ENCODE measurements around the gene CELA3A.

Gene CELA3A

DNA sequence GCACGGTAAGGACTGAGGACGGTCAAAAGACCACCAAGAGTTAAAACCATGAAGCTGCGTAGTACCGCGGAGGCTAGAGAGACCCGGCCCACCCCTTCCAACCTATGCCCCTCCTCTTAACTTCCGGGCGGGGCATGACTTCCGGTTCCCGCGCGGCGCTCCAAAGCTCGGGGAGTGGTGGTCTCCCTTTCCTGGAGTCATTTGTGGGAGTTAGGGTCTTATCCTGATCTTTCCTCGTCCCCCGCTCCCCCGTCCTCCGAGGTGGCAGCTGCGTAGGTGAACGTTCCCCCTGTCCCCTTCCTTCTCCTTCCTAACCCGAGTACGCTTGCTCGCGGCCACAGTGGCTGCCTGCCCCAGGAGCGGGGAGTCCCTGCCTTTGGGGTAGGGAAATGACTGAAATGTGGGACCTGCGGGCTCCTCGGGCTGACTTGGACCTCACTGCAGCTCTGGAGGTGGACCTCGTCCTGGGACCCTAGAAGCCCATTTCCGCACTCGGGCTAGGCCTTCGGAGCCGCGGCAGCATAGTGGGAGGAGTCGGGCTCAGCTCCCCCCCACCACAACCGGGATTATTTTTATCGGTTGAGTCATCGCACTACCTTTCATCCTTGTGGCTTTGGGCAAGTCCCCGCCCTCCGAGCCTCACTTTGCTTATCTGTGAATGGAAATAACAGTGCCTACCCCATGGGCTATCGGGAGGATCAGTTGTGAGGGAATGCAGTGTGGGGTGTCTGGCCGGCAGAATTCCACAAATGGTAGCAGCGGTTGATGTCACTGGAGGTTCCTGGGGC lies 24.1 kb downstream of the CELA3A start:
- Histone ChIP-seq H3K36me3 (replicated peaks; ENCODE audit: insufficient read depth, low read length) (no peaks in the 10 kb centered on the region), H3K79me2 (ENCODE audit: low read length) (peaks cover 13% of the 10 kb centered on the region), H3K4me3 (ENCODE audit: low read length) (peak overlapping the region; percentile 96), H3K27ac (ENCODE audit: low read length) (peak overlapping the region; percentile 96), H3F3A (ENCODE audit: insufficient read depth, low read length) (peaks cover 26% of the 10 kb centered on the region), H2AFZ (ENCODE audit: low read length) (peak overlapping the region; percentile 96), H3K9me3 (replicated peaks; ENCODE audit: insufficient read depth, low read length) (no peaks in the 10 kb centered on the region), H4K20me1 (ENCODE audit: insufficient read depth, low read length) (no peaks in the 10 kb centered on the region), H3K9ac (ENCODE audit: low read length) (peak overlapping the region; percentile 99), H3K4me2 (ENCODE audit: low read depth, low read length) (peak overlapping the region; percentile 97), H3K4me1 (ENCODE audit: low read length) (peaks cover 6% of the 10 kb centered on the region; the same call in 1 of the 2 replicates), H3K27me3 (replicated peaks; ENCODE audit: insufficient read depth, low read length) (no peaks in the 10 kb centered on the region), H3K9me2 (replicated peaks; ENCODE audit: insufficient read depth, low read length) (no peaks in the 10 kb centered on the region)
- TF ChIP-seq EZH2 (optimal IDR thresholded peaks at IDR 0.05; ENCODE audit: low read depth, low read length): no peak
- TF ChIP-seq, protein P1, sequence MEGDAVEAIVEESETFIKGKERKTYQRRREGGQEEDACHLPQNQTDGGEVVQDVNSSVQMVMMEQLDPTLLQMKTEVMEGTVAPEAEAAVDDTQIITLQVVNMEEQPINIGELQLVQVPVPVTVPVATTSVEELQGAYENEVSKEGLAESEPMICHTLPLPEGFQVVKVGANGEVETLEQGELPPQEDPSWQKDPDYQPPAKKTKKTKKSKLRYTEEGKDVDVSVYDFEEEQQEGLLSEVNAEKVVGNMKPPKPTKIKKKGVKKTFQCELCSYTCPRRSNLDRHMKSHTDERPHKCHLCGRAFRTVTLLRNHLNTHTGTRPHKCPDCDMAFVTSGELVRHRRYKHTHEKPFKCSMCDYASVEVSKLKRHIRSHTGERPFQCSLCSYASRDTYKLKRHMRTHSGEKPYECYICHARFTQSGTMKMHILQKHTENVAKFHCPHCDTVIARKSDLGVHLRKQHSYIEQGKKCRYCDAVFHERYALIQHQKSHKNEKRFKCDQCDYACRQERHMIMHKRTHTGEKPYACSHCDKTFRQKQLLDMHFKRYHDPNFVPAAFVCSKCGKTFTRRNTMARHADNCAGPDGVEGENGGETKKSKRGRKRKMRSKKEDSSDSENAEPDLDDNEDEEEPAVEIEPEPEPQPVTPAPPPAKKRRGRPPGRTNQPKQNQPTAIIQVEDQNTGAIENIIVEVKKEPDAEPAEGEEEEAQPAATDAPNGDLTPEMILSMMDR (IDR thresholded peaks at IDR 0.05; ENCODE audit: low read length): no peak
- TF ChIP-seq EZH2phosphoT487 (IDR thresholded peaks at IDR 0.05; ENCODE audit: low read length): no peak
- DNase-seq: peak; percentile 96

- peaks cover 26% of the 10 kb centered on the region for H3F3A ChIP-seq (ENCODE audit: insufficient read depth, low read length)
- H3K27ac ChIP-seq (ENCODE audit: low read length): no peak overlapping the region
- H3K4me1 ChIP-seq (ENCODE audit: low read length): peaks cover 6% of the 10 kb centered on the region; the same call in 1 of the 2 replicates
- no peak overlapping the region for H3K4me2 ChIP-seq (ENCODE audit: low read depth, low read length)
- H2AFZ ChIP-seq (ENCODE audit: low read length): no peak overlapping the region
- H3K36me3 ChIP-seq (replicated peaks; ENCODE audit: insufficient read depth, low read length): no peaks in the 10 kb centered on the region
- no peak for DNase-seq
- no peaks in the 10 kb centered on the region for H4K20me1 ChIP-seq (ENCODE audit: insufficient read depth, low read length)
- no peaks in the 10 kb centered on the region for H3K9me3 ChIP-seq (replicated peaks; ENCODE audit: insufficient read depth, low read length)
- peaks cover 13% of the 10 kb centered on the region for H3K79me2 ChIP-seq (ENCODE audit: low read length)
- no peaks in the 10 kb centered on the region for H3K27me3 ChIP-seq (replicated peaks; ENCODE audit: insufficient read depth, low read length)
- H3K9ac ChIP-seq (ENCODE audit: low read length): no peak overlapping the region
- no peak for TF ChIP-seq EZH2 (optimal IDR thresholded peaks at IDR 0.05; ENCODE audit: low read depth, low read length)
- no peak for TF ChIP-seq EZH2phosphoT487 (IDR thresholded peaks at IDR 0.05; ENCODE audit: low read length)
- TF ChIP-seq, protein P1 (IDR thresholded peaks at IDR 0.05; ENCODE audit: low read length): no peak
- H3K4me3 ChIP-seq (ENCODE audit: low read length): no peak overlapping the region
- no peaks in the 10 kb centered on the region for H3K9me2 ChIP-seq (replicated peaks; ENCODE audit: insufficient read depth, low read length)
Observed at GRCh38 chr1:22026924-22027289, 25.4 kb downstream of the CELA3A start.

DNA sequence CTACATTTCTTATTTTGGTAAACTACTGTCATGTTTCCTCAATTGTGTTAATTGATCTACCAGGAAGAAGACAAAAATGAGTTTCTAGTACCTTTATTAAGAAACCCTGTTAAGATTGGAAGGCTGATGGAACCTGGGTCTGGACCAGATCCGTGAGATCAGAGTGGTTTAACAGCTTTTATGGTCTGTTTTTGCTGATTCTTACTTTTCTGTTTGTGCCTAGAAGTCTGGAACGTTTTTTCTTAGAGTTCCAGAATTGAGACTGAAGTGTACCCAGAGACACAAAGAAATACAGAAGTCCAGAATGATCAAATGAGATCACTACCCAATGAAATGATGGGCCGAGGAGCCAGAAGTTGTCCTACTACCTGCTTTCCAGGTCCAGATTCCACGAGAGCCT lies 28.6 kb downstream of the CELA3A start:
- Histone ChIP-seq H3K27ac (ENCODE audit: low read length) (no peak overlapping the region), H3K4me2 (ENCODE audit: low read depth, low read length) (no peak overlapping the region), H3K4me1 (ENCODE audit: low read length) (no peaks in the 10 kb centered on the region), H4K20me1 (ENCODE audit: insufficient read depth, low read length) (no peaks in the 10 kb centered on the region), H3K27me3 (replicated peaks; ENCODE audit: insufficient read depth, low read length) (no peaks in the 10 kb centered on the region), H2AFZ (ENCODE audit: low read length) (no peak overlapping the region), H3K9me2 (replicated peaks; ENCODE audit: insufficient read depth, low read length) (no peaks in the 10 kb centered on the region), H3K9me3 (replicated peaks; ENCODE audit: insufficient read depth, low read length) (no peaks in the 10 kb centered on the region), H3K9ac (ENCODE audit: low read length) (no peak overlapping the region), H3K4me3 (ENCODE audit: low read length) (no peak overlapping the region), H3K79me2 (ENCODE audit: low read length) (peaks cover 13% of the 10 kb centered on the region), H3F3A (ENCODE audit: insufficient read depth, low read length) (peaks cover 11% of the 10 kb centered on the region), H3K36me3 (replicated peaks; ENCODE audit: insufficient read depth, low read length) (no peaks in the 10 kb centered on the region)
- no peak for DNase-seq
- TF ChIP-seq EZH2 (optimal IDR thresholded peaks at IDR 0.05; ENCODE audit: low read depth, low read length) (no peak), EZH2phosphoT487 (IDR thresholded peaks at IDR 0.05; ENCODE audit: low read length) (no peak)
- TF ChIP-seq, protein P1 (IDR thresholded peaks at IDR 0.05; ENCODE audit: low read length): no peak

All from MM.1S (cell line).